Karpas-422 (cell line): ENCODE measurements around the gene SLC39A11. TPM values are rescaled to one million over a fixed set of nuclear protein-coding genes. Genes with fewer than 3 reads are reported as not detected.

ENCODE experiments used
- DNase-seq: peaks from one replicate; pipeline ENCODE4 v3.0.0-alpha.2; 2015
- H2AFZ ChIP-seq: fragments of 200-600 bp; sonication (generic); 2 replicates; pipeline ENCODE4 v1.6.1; 2014; ENCODE audit warnings: antibody characterized with exemption, low read length, mixed read lengths
- H3K27ac ChIP-seq: fragments of 200-600 bp; sonication (generic); 2 replicates; pipeline ENCODE4 v1.5.1; 2014; ENCODE audit warnings: mild to moderate bottlenecking, low read length, moderate library complexity
- H3K27me3 ChIP-seq: fragments of 200-600 bp; sonication (generic); 2 replicates; pipeline ENCODE4 v1.6.1; 2014; ENCODE audit warnings: low read length, mixed read lengths
- H3K36me3 ChIP-seq: fragments of 200-600 bp; sonication (generic); 2 replicates; pipeline ENCODE4 v1.6.1; 2014; ENCODE audit warnings: low read length, mixed read lengths; ENCODE audit not compliant: insufficient read depth
- H3K4me1 ChIP-seq: fragments of 200-600 bp; sonication (generic); 2 replicates; pipeline ENCODE4 v1.6.1; 2014; ENCODE audit warnings: mild to moderate bottlenecking, low read length, mixed read lengths
- H3K4me2 ChIP-seq: fragments of 200-600 bp; sonication (generic); 2 replicates; pipeline ENCODE4 v1.6.1; 2014; ENCODE audit warnings: low read length, low read depth, mild to moderate bottlenecking; ENCODE audit not compliant: poor library complexity, severe bottlenecking
- H3K4me3 ChIP-seq: fragments of 200-600 bp; sonication (generic); 2 replicates; pipeline ENCODE4 v1.5.1; 2014; ENCODE audit warnings: mild to moderate bottlenecking, antibody characterized with exemption, low read length, mixed read lengths
- H3K79me2 ChIP-seq: fragments of 200-600 bp; sonication (generic); 2 replicates; pipeline ENCODE4 v1.6.1; 2014; ENCODE audit warnings: mild to moderate bottlenecking, low read length, mixed read lengths
- H3K9ac ChIP-seq: fragments of 200-600 bp; sonication (generic); 2 replicates; pipeline ENCODE4 v1.6.0; 2014; ENCODE audit warnings: low read length
- H3K9me2 ChIP-seq: fragments of 200-600 bp; sonication (generic), shearing (Covaris generic); replicated peaks from 2 replicates; pipeline ENCODE4 v1.6.0; 2014; ENCODE audit warnings: mild to moderate bottlenecking, low read length, moderate library complexity; ENCODE audit not compliant: insufficient read depth
- H3K9me3 ChIP-seq: fragments of 300-700, 200-600 bp; sonication (generic); 2 replicates; pipeline ENCODE4 v1.6.1; 2014; ENCODE audit warnings: low read length, mixed read lengths
- H4K20me1 ChIP-seq: fragments of 200-600 bp; sonication (generic); 2 replicates; pipeline ENCODE4 v1.6.1; 2014; ENCODE audit warnings: mild to moderate bottlenecking, antibody characterized with exemption, low read length, low read depth; ENCODE audit not compliant: insufficient read depth
- total RNA-seq: library from RNA; depleted of rRNA; stranded (reverse); fragments of >200 nt; shearing (Covaris generic); gene quantifications from 2 replicates; pipeline ENCODE4 v1.2.3, GENCODE V29; 2014; ENCODE audit warnings: low replicate concordance

The SLC39A11 gene
- total RNA-seq, 1 experiment from 2014 or later = 49.6 TPM

DNA sequence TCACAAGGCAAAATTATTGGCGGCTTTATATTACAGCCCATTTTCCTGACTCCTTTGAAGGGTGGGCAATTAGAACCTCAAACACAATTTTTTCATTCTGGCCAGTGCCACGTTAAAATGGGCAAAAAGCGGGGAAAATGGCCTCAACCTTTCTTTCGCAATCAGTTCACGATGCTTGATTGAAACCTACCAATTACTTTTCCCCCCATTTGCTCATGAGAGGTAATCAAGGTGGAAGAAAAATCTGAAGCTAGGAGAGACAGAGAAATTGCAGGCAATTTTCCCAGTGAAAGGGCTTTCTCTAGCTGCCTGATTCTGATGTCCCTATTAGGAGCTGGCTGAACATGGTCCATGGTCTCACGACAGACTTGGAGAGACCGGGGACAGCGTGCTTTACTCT, 215.1 kb downstream of the SLC39A11 start:
- H3K9ac ChIP-seq = no peak overlapping the region
- H3K4me2 ChIP-seq = no peak overlapping the region
- no peak for DNase-seq
- H3K9me3 ChIP-seq = peaks cover 6% of the 10 kb centered on the region; the same call in 1 of the 2 replicates
- H3K79me2 ChIP-seq = peaks cover 3% of the 10 kb centered on the region
- H3K27me3 ChIP-seq = no peaks in the 10 kb centered on the region
- H3K4me1 ChIP-seq = no peaks in the 10 kb centered on the region
- no peak overlapping the region for H3K27ac ChIP-seq
- no peaks in the 10 kb centered on the region for H4K20me1 ChIP-seq
- no peak overlapping the region for H3K4me3 ChIP-seq
- H2AFZ ChIP-seq = no peak overlapping the region
- peaks cover 18% of the 10 kb centered on the region for H3K36me3 ChIP-seq
- no peaks in the 10 kb centered on the region for H3K9me2 ChIP-seq

DNA sequence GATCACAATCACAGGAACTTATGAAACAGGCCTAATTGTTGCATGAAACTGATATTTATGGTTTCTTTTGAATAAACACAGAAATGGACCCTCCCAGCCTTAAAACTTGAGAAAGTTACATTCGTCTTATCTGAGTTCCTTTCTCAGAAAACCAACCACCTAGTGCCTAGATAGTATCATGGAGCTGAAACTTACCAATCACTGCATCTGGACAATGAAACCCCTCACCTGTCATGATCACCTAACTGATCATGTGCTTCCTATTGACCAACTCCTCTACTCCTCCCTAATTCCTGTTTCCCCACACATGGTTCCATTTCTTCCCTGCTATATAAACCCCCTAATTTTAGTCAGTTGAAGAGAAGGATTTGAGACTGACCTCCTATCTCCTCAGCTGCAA, 216.1 kb downstream of the SLC39A11 start:
- Histone ChIP-seq H2AFZ (no peak overlapping the region), H3K9me2 (no peaks in the 10 kb centered on the region), H3K27ac (no peak overlapping the region), H3K9ac (no peak overlapping the region), H3K27me3 (no peaks in the 10 kb centered on the region), H4K20me1 (no peaks in the 10 kb centered on the region), H3K36me3 (peaks cover 14% of the 10 kb centered on the region), H3K4me1 (no peaks in the 10 kb centered on the region), H3K4me2 (no peak overlapping the region), H3K79me2 (peaks cover 5% of the 10 kb centered on the region), H3K9me3 (peaks cover 6% of the 10 kb centered on the region; the same call in 1 of the 2 replicates), H3K4me3 (no peak overlapping the region)
- no peak for DNase-seq

DNA sequence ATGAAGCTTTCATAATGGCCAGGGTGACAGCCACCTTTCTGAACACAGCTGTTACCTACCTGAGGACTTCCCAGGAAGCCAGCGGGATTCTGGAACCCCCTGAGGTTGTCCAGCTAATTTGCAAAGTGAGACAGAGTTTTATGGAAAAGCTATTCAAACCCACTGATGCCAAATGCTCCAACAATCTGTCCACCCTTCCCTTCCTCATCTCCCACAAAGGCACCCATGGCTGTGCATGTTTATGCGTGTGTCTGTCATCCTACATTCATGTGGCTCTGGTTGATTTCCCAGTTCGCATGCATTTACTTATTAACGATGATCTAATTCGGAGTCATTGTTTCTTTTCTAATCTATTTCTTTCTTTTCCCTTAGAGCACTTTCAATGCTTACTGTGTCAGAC, 217.1 kb downstream of the SLC39A11 start:
- peaks cover 3% of the 10 kb centered on the region; the same call in 1 of the 2 replicates for H3K9me3 ChIP-seq
- no peaks in the 10 kb centered on the region for H3K9me2 ChIP-seq
- H3K79me2 ChIP-seq = peaks cover 11% of the 10 kb centered on the region
- no peak overlapping the region for H3K9ac ChIP-seq
- H3K27me3 ChIP-seq = no peaks in the 10 kb centered on the region
- H2AFZ ChIP-seq = no peak overlapping the region
- H3K4me1 ChIP-seq = no peaks in the 10 kb centered on the region
- no peak overlapping the region for H3K4me2 ChIP-seq
- no peak for DNase-seq
- no peak overlapping the region for H3K27ac ChIP-seq
- H4K20me1 ChIP-seq = no peaks in the 10 kb centered on the region
- H3K4me3 ChIP-seq = no peak overlapping the region
- H3K36me3 ChIP-seq = peaks cover 7% of the 10 kb centered on the region

DNA sequence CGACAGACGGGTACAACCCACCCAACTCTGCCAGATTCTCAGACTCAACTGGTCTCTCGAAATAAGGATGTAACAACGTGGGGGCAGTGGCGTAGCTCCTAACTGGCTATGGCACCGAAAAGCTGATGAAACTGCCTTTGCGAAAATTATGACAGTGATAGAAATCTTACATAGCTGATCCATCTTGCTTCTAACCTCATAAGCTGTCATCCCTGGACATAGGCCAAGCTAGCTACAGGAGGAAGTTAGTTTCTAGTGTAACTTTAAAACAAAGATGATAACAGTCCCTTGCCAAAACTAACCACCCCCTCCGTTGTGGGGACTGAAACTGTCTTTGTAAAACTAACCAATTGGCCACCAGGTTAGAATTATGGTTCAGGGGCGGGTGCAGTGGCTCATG, 220.1 kb downstream of the SLC39A11 start:
- no peaks in the 10 kb centered on the region for H4K20me1 ChIP-seq
- H3K79me2 ChIP-seq = peaks cover 25% of the 10 kb centered on the region
- no peaks in the 10 kb centered on the region for H3K9me3 ChIP-seq
- H3K4me3 ChIP-seq = no peak overlapping the region
- H3K27me3 ChIP-seq = no peaks in the 10 kb centered on the region
- H3K4me1 ChIP-seq = no peaks in the 10 kb centered on the region
- no peak overlapping the region for H3K27ac ChIP-seq
- H3K9me2 ChIP-seq = no peaks in the 10 kb centered on the region
- no peaks in the 10 kb centered on the region for H3K36me3 ChIP-seq
- H3K9ac ChIP-seq = no peak overlapping the region
- H2AFZ ChIP-seq = no peak overlapping the region
- H3K4me2 ChIP-seq = no peak overlapping the region
- no peak for DNase-seq

DNA sequence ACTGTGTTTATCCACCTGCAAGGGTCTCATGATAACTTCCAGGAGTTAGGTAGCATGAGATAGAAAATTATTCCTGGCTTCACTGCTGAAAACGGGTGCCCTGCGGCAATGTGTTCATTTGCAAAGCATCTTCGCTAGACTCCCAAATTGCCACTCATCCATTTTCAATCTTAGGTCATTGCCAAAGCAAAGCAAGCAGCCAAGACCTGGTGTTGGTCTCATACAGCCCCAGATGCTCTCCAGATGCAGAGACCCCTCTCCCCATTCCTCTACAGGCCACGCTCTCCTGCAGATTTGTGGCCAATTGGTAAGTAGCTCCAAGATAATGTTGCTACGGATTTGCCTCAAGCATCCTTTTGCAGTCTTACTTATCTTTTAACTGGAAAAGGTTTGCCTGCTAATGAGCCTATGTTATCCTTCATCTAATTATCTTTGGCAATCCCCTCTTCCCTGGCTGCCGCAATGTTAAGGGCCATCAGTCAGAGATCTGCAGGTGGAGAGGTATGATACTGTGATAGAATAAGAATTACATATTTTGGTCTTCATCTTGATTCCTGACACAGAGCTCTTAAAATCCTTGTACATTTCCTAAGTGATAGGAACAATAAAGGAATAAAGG, 222.0 kb downstream of the SLC39A11 start:
- Histone ChIP-seq H2AFZ (no peak overlapping the region), H3K79me2 (peaks cover 44% of the 10 kb centered on the region), H3K9me3 (no peaks in the 10 kb centered on the region), H3K4me1 (peaks cover 7% of the 10 kb centered on the region), H3K27me3 (no peaks in the 10 kb centered on the region), H4K20me1 (no peaks in the 10 kb centered on the region), H3K36me3 (no peaks in the 10 kb centered on the region), H3K9ac (no peak overlapping the region), H3K9me2 (no peaks in the 10 kb centered on the region), H3K4me3 (no peak overlapping the region), H3K4me2 (no peak overlapping the region), H3K27ac (no peak overlapping the region)
- DNase-seq = no peak

DNA sequence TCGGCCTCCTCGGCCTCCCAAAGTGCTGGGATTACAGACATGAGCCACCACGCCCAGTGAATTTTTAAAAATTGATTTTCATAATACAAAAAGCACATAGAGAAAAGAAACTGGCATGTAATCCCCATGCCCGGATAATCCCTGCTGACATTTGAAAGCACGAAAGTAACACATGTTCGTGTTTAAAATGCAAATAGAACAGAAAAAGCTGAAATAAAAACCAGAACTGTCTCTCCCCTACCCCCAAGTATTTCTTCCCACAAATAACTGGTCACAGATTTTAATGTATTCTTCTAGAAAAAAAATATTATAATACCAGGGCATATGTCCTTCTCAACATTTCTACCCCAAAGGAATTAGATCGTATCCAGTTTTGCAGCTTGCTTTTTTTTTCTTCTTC, 222.9 kb downstream of the SLC39A11 start:
- no peaks in the 10 kb centered on the region for H4K20me1 ChIP-seq

DNA sequence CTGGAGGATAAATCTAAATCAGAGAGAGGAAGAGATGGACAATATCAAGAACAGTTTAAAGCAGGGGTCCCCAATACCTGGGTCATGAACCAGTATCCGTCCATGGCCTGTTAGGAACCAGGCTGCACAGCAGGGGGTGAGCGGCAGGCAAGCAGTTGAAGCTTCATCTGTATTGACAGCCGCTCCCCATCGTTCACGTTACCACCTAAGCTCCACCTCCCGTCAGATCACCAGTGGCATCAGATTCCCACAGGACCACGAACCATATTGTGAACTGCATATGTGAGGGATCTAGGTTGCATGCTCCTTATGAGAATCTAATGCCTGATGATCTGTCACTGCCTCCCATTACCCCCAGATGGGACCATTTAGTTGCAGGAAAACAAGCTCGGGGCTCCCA, 226.5 kb downstream of the SLC39A11 start:
- Histone ChIP-seq H3K27me3 (no peaks in the 10 kb centered on the region), H3K36me3 (no peaks in the 10 kb centered on the region), H3K4me1 (peaks cover 7% of the 10 kb centered on the region), H3K9ac (no peak overlapping the region), H3K9me2 (no peaks in the 10 kb centered on the region), H2AFZ (no peak overlapping the region), H3K79me2 (peaks cover 81% of the 10 kb centered on the region), H3K9me3 (no peaks in the 10 kb centered on the region), H3K4me2 (no peak overlapping the region), H3K27ac (no peak overlapping the region), H4K20me1 (no peaks in the 10 kb centered on the region), H3K4me3 (no peak overlapping the region)
- DNase-seq = no peak

More for the DNA sequence above, 222.9 kb downstream of the SLC39A11 start:
- Histone ChIP-seq H3K4me2 (no peak overlapping the region), H3K9ac (no peak overlapping the region), H3K36me3 (no peaks in the 10 kb centered on the region), H3K27me3 (no peaks in the 10 kb centered on the region), H3K27ac (no peak overlapping the region), H2AFZ (no peak overlapping the region), H3K4me1 (peaks cover 7% of the 10 kb centered on the region), H3K4me3 (no peak overlapping the region), H3K79me2 (peaks cover 52% of the 10 kb centered on the region), H3K9me3 (no peaks in the 10 kb centered on the region), H3K9me2 (no peaks in the 10 kb centered on the region)
- no peak for DNase-seq

DNA sequence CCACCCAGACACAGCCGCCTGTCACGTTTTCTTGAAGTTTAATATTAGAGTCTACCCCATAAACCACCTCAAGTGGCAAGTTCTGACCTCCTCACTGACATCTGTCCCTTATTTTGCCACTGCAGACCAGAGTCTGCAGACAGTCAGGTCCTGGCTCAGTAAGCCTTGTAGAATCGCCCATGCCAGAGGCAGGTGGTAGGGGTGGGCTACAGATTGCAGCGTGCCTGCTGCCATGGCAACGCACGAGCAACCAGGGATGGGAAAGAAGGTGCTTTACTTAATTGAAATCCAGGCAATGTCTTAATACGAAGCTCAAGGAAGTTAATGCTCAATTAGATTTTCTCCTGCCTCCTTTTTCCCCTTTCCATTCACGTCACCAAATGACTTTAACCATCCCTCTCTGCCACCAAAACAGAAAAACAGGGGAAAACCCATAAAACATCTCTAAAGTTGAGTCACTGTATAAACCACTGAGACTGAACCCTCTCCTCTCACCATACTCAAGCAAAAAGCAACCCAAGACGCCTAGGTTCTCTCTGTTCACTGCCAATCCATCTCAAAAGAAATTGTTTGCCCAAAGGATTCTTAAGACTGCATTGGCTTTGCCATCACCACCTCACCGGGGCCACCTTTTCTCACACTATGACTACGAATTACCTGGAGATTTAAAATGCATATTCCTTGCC, 228.8 kb downstream of the SLC39A11 start:
- Histone ChIP-seq H4K20me1 (no peaks in the 10 kb centered on the region), H3K4me3 (no peak overlapping the region), H3K9ac (no peak overlapping the region), H3K27me3 (no peaks in the 10 kb centered on the region), H3K4me1 (peaks cover 7% of the 10 kb centered on the region), H3K9me3 (no peaks in the 10 kb centered on the region; the same call in 1 of the 2 replicates), H3K9me2 (no peaks in the 10 kb centered on the region), H3K4me2 (no peak overlapping the region), H3K27ac (no peak overlapping the region), H3K79me2 (peaks cover 85% of the 10 kb centered on the region), H2AFZ (no peak overlapping the region), H3K36me3 (peaks cover 2% of the 10 kb centered on the region; the same call in 1 of the 2 replicates)
- no peak for DNase-seq
